RWPE1 (cell line): ENCODE data around the gene EPS8L3.

Experiments used
- CTCF ChIA-PET: fragments of 350-600 bp; sonication (Branson Sonifier 250); formaldehyde crosslinking; extraction: SDS; loops from one replicate; lab custom pipeline; 2021; lab: Yijun Ruan, JAX
- POLR2A ChIA-PET: fragments of 400-600 bp; formaldehyde crosslinking; extraction: SDS; loops from one replicate; lab custom pipeline; 2020; ENCODE audit warnings: antibody characterized with exemption; ENCODE audit not compliant: low non-redundant PET; lab: Yijun Ruan, JAX
- DNase-seq: peaks from one replicate; pipeline ENCODE4 v3.0.0; 2012; ENCODE audit warnings: low spot score
- H3K27ac ChIP-seq: fragments of 450-650 bp; 2 replicates; pipeline ENCODE4 v1.5.1; 2017
- CTCF ChIP-seq: fragments of 450-650 bp; conservative IDR thresholded peaks from 2 replicates; pipeline ENCODE4 v1.5.1; 2017; ENCODE audit warnings: low read depth, mild to moderate bottlenecking

The EPS8L3 gene

GRCh38 chr1:109786531-109787021, 22.9 kb upstream of the EPS8L3 start:
- no peak overlapping the region for H3K27ac ChIP-seq
- POLR2A ChIA-PET: no interaction called here
- CTCF ChIA-PET: interaction anchor here (1.5 kb wide), 1 partner anchor 198 kb away, joined by 3 read pairs; the partner anchor contains the start of gene AHCYL1
- no peak for TF ChIP-seq CTCF
- DNase-seq: peak; percentile 55

- POLR2A ChIA-PET: no interaction called here
- H3K27ac ChIP-seq: no peak overlapping the region
- CTCF ChIA-PET: interaction anchor here (1.5 kb wide), 1 partner anchor 198 kb away, joined by 3 read pairs; the partner anchor contains the start of gene AHCYL1
- DNase-seq: no peak
- TF ChIP-seq CTCF: no peak
Measured at GRCh38 chr1:109786112-109786480, 22.4 kb upstream of the EPS8L3 start.

- no peak overlapping the region for H3K27ac ChIP-seq
- POLR2A ChIA-PET: no interaction called here
- TF ChIP-seq CTCF: no peak
- CTCF ChIA-PET: interaction anchor here (0.6 kb wide), 1 partner anchor 196 kb away, joined by 4 read pairs; no protein-coding TSS in a partner anchor
- DNase-seq: no peak
Measured at GRCh38 chr1:109785446-109786111, 21.9 kb upstream of the EPS8L3 start.

GRCh38 chr1:109784551-109785252, 21.0 kb upstream of the EPS8L3 start:
- CTCF ChIA-PET: interaction anchor here (0.6 kb wide), 1 partner anchor 197 kb away, joined by 4 read pairs; no protein-coding TSS in a partner anchor
- POLR2A ChIA-PET: no interaction called here
- TF ChIP-seq CTCF: no peak
- no peak for DNase-seq
- H3K27ac ChIP-seq: no peak overlapping the region

GRCh38 chr1:109783436-109783835, 19.7 kb upstream of the EPS8L3 start:
- POLR2A ChIA-PET: no interaction called here
- peak overlapping the region; percentile 55 for H3K27ac ChIP-seq

More at GRCh38 chr1:109783436-109783835, 19.7 kb upstream of the EPS8L3 start:
- CTCF ChIA-PET: interaction anchor here (0.7 to 11.7 kb wide), 2 partner anchors 143 to 197 kb away, joined by 3 to 239 read pairs; partner anchors contain the start of gene AHCYL1
- DNase-seq: peak; percentile 89
- TF ChIP-seq CTCF: no peak
